BLaER1 (cell line): ENCODE measurements around the gene MUC5AC.
"Not testable (repeated sequence)": the region's sequence is repeated elsewhere in the genome, so short reads cannot be mapped to it uniquely, and the experiment has no call there.

ENCODE experiments used
- H3K27ac ChIP-seq: shearing (Covaris generic); formaldehyde crosslinking; 2 replicates; pipeline ENCODE4 v1.8.1; 2022
- H3K27me3 ChIP-seq: shearing (Covaris generic); formaldehyde crosslinking; 2 replicates; pipeline ENCODE4 v1.8.1; 2022
- H3K36me3 ChIP-seq: shearing (Covaris generic); formaldehyde crosslinking; 2 replicates; pipeline ENCODE4 v1.8.1; 2022
- H3K4me1 ChIP-seq: shearing (Covaris generic); formaldehyde crosslinking; 2 replicates; pipeline ENCODE4 v1.8.1; 2022
- H3K4me2 ChIP-seq: shearing (Covaris generic); formaldehyde crosslinking; 2 replicates; pipeline ENCODE4 v1.8.1; 2022
- H3K4me3 ChIP-seq: shearing (Covaris generic); formaldehyde crosslinking; 2 replicates; pipeline ENCODE4 v1.8.1; 2022
- H3K9ac ChIP-seq: shearing (Covaris generic); formaldehyde crosslinking; 2 replicates; pipeline ENCODE4 v1.8.1; 2022
- H3K9me3 ChIP-seq: shearing (Covaris generic); formaldehyde crosslinking; 2 replicates; pipeline ENCODE4 v1.8.1; 2022
- H4K20me1 ChIP-seq: shearing (Covaris generic); formaldehyde crosslinking; 2 replicates; pipeline ENCODE4 v1.8.1; 2022
- Cebpa-rat ChIP-seq: shearing (Covaris generic); IDR thresholded peaks from 2 replicates; pipeline ENCODE4 v1.8.1; 2022

The MUC5AC gene

DNA sequence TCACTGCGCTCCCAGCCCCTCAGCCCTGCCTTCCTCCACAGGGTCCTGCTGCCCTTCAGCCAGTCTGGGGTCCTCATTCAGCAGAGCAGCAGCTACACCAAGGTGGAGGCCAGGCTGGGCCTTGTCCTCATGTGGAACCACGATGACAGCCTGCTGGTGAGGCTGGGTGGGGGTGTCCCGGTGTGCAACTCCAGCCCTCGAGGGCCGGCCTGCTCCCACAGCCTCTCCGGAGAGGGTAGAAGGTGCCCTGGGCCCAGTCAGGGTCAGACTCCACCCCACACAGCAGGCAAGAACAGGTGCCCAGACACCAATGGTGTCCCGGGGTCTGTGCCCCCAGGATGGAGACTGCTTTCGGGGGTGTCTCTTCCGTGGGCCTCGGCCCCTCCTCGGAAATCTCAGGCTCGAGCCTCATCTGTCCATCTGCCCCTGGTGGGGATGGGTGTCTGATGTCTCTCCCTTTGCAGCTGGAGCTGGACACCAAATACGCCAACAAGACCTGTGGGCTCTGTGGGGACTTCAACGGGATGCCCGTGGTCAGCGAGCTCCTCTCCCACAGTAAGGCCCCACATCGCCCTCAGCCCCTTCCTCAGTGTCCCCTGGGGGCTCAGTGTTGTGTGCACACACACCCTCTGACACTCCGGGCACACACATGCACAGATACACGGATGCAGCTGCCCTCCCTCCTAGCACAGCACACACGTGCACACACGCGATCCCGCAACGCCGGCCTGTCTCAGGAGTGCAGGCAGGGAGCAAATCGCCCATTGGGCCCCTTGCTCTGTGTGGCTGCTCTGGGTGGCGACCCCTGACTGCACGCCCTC is 4.9 kb downstream of the MUC5AC start:
- no peaks in the 10 kb centered on the region for H4K20me1 ChIP-seq
- no peak overlapping the region for H3K4me3 ChIP-seq
- no peak overlapping the region for H3K9ac ChIP-seq
- H3K27me3 ChIP-seq: no peaks in the 10 kb centered on the region
- no peak overlapping the region for H3K27ac ChIP-seq
- no peaks in the 10 kb centered on the region for H3K9me3 ChIP-seq
- H3K4me2 ChIP-seq: no peak overlapping the region
- TF ChIP-seq Cebpa-rat: no peak
- no peaks in the 10 kb centered on the region for H3K36me3 ChIP-seq
- H3K4me1 ChIP-seq: 0 out of 2 replicates have a peak, but pooled peaks cover 7% of the 10 kb centered on the region

DNA sequence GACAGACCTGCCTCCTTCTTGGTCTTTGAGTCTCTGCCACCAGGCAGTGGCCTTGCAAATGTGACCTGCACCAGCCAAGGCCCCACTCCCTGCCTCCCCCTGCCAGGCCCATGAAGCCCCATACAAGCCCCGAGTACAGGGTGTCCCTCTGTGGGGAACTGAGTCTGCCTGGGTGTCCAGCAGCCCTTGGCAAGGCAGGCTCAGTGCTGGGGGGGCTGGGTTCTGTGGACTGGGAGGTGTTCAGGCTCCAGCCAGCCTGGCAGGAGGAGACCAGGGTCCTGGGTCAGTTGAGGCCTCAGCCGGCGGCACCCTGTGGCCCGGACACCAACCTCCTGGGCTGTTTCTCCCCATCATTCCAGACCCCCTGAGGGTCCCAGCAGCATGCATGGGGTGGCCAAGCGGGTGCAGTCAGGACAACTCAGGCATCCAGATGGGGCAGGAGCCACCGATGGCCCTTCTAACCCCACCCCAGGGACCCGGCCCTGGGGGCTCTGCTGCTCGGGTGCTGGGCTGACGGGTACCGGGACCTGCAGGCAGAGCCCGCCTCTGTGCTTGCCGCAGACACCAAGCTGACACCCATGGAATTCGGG is 5.7 kb downstream of the MUC5AC start:
- Histone ChIP-seq H3K36me3 (no peaks in the 10 kb centered on the region), H3K27me3 (no peaks in the 10 kb centered on the region), H3K4me1 (0 out of 2 replicates have a peak, but pooled peaks cover 7% of the 10 kb centered on the region), H3K9ac (no peak overlapping the region), H3K4me2 (no peak overlapping the region), H3K4me3 (no peak overlapping the region), H4K20me1 (no peaks in the 10 kb centered on the region), H3K27ac (no peak overlapping the region), H3K9me3 (no peaks in the 10 kb centered on the region)
- no peak for TF ChIP-seq Cebpa-rat

DNA sequence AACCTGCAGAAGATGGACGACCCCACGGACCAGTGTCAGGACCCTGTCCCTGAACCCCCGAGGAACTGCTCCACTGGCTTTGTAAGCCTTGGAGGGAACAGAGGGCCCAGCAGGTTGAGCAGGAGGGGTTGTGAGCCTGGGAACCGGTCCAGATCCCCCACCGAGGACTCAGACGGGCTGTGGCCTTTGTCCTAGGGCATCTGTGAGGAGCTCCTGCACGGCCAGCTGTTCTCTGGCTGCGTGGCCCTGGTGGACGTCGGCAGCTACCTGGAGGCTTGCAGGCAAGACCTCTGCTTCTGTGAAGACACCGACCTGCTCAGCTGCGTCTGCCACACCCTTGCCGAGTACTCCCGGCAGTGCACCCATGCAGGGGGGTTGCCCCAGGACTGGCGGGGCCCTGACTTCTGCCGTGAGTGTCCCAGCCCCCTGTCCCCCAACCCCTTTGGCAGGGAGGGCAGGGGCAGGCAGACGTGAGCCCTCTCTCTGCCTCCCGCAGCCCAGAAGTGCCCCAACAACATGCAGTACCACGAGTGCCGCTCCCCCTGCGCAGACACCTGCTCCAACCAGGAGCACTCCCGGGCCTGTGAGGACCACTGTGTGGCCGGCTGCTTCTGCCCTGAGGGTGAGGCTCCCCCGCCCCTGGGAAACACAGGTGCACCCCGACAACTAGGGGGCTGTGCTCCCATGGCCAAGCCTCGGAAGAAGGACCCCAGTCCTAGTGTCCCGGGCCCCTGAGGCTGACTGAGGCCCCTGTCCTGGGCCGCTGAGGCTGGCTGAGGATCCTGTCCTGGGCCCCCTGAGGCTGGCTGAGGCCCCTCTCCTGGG is 6.4 kb downstream of the MUC5AC start:
- H3K9me3 ChIP-seq: no peaks in the 10 kb centered on the region
- H3K4me1 ChIP-seq: 0 out of 2 replicates have a peak, but pooled peaks cover 7% of the 10 kb centered on the region
- H3K9ac ChIP-seq: no peak overlapping the region
- H3K4me3 ChIP-seq: no peak overlapping the region
- no peak for TF ChIP-seq Cebpa-rat
- H3K36me3 ChIP-seq: no peaks in the 10 kb centered on the region
- no peak overlapping the region for H3K4me2 ChIP-seq
- no peaks in the 10 kb centered on the region for H3K27me3 ChIP-seq
- H4K20me1 ChIP-seq: no peaks in the 10 kb centered on the region
- H3K27ac ChIP-seq: no peak overlapping the region

DNA sequence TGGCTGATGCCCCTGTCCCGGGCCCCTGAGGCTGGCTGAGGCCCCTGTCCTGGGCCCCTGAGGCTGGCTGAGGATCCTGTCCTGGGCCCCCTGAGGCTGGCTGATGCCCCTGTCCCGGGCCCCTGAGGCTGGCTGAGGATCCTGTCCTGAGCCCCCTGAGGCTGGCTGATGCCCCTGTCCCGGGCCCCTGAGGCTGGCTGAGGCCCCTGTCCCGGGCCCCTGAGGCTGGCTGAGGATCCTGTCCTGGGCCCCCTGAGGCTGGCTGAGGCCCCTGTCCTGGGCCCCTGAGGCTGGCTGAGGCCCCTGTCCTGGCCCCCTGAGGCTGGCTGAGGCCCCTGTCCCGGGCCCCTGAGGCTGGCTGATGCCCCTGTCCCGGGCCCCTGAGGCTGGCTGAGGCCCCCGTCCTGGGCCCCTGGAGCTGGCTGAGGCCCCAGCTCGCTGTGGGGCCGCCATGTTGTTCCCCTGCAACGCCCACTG is 7.1 kb downstream of the MUC5AC start:
- H3K36me3 ChIP-seq, H4K20me1 ChIP-seq, H3K4me2 ChIP-seq, H3K27ac ChIP-seq, H3K9ac ChIP-seq, H3K9me3 ChIP-seq, H3K27me3 ChIP-seq, H3K4me3 ChIP-seq, H3K4me1 ChIP-seq: not testable (repeated sequence)

DNA sequence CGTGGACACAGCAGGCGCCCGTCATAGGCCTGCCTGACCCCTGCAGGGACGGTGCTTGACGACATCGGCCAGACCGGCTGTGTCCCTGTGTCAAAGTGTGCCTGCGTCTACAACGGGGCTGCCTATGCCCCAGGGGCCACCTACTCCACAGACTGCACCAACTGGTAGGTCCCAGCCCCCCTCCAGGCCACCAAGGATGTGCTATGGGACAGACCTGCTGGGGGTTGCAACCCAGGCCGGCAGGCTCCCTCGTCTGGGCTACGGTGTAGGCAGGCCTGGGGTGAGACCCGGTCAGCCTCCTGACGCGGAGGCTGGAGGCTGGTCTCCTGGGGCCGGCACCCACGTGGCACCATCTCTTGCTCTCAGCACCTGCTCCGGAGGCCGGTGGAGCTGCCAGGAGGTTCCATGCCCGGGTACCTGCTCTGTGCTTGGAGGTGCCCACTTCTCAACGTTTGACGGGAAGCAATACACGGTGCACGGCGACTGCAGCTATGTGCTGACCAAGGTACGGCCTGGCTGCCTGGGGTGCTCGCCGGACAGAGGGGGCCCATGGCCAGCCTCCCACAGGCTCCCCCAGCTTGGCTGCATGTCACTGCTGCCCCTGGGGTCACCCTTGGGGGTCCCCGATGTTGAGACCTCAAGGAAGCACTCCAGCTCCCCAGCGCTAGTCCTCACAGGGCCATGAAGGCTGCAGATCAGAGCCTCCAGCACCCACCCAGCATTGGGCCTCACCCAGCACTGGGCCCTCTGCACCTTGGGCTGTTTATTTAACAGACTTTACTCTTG is 7.7 kb downstream of the MUC5AC start:
- Histone ChIP-seq H3K27me3 (no peaks in the 10 kb centered on the region), H3K9me3 (no peaks in the 10 kb centered on the region), H3K9ac (no peak overlapping the region), H4K20me1 (no peaks in the 10 kb centered on the region), H3K36me3 (no peaks in the 10 kb centered on the region), H3K4me2 (no peak overlapping the region), H3K4me1 (0 out of 2 replicates have a peak, but pooled peaks cover 6% of the 10 kb centered on the region), H3K27ac (no peak overlapping the region), H3K4me3 (no peak overlapping the region)
- no peak for TF ChIP-seq Cebpa-rat

DNA sequence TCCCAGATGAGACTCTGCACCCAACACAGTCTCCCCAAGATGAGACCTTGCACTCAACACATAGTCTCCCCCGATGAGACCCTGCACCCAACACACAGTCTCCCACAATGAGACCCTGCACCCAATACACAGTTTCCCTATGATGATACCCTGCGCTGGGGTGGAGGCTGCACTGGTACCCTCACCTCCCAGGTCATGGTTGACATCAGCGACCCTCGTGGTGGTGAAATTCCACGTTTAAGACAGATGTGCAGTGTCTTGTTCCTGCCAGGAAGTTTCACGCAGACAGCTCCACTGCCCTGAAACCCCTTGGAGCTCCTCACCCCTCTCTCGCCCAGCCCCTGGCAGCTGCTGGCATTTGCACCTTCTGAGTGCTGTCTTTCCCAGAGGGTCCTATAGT is 9.5 kb downstream of the MUC5AC start:
- Histone ChIP-seq H3K4me3 (no peak overlapping the region), H3K9ac (no peak overlapping the region), H3K36me3 (no peaks in the 10 kb centered on the region), H3K9me3 (peaks cover 14% of the 10 kb centered on the region), H3K4me1 (no peaks in the 10 kb centered on the region), H3K27me3 (no peaks in the 10 kb centered on the region), H3K4me2 (no peak overlapping the region), H3K27ac (no peak overlapping the region), H4K20me1 (no peaks in the 10 kb centered on the region)
- no peak for TF ChIP-seq Cebpa-rat

DNA sequence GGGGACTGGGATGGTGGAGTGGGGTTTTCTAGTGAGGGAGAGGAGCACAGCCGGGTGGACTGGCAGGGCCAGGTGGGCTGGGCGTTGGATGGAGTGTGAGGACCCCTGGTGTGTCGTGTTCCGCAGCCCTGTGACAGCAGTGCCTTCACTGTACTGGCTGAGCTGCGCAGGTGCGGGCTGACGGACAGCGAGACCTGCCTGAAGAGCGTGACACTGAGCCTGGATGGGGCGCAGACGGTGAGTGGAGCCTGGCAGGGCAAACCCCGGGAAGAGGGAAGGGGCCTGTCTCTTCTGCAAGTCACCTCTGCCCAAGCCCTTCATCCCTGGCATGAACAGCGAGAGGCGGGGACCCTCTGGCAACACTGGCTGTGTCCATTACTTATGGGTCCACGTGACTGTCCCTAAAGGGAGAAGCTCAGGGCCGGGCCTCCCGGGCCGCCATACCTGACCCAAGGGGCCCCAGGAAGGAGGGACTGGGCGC is 10.0 kb downstream of the MUC5AC start:
- Histone ChIP-seq H3K27me3 (no peaks in the 10 kb centered on the region), H4K20me1 (no peaks in the 10 kb centered on the region), H3K9me3 (peaks cover 14% of the 10 kb centered on the region), H3K36me3 (no peaks in the 10 kb centered on the region), H3K4me1 (no peaks in the 10 kb centered on the region), H3K27ac (no peak overlapping the region), H3K4me3 (no peak overlapping the region), H3K9ac (no peak overlapping the region), H3K4me2 (no peak overlapping the region)
- no peak for TF ChIP-seq Cebpa-rat

DNA sequence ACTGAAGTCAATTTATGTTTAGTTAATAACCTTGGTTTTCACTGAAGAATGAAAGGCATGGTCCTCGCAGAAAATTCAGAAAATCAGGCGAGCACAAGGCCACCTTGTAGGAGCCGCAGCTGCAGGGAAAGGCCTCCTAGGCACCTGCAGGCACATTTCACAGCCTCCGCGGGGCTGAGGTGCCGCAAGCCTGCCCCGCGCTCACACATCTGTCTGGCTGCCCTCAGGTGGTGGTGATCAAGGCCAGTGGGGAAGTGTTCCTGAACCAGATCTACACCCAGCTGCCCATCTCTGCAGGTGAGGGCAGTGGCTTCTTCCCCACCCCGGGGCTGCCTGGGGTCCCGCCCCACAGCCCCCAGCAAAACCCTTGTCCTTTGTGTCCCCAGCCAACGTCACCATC is 10.5 kb downstream of the MUC5AC start:
- no peak overlapping the region for H3K4me3 ChIP-seq
- H3K36me3 ChIP-seq: no peaks in the 10 kb centered on the region
- no peak overlapping the region for H3K9ac ChIP-seq
- H3K4me2 ChIP-seq: no peak overlapping the region
- peaks cover 16% of the 10 kb centered on the region for H3K9me3 ChIP-seq
- H3K4me1 ChIP-seq: no peaks in the 10 kb centered on the region
- H4K20me1 ChIP-seq: no peaks in the 10 kb centered on the region
- H3K27me3 ChIP-seq: no peaks in the 10 kb centered on the region
- TF ChIP-seq Cebpa-rat: no peak
- no peak overlapping the region for H3K27ac ChIP-seq

DNA sequence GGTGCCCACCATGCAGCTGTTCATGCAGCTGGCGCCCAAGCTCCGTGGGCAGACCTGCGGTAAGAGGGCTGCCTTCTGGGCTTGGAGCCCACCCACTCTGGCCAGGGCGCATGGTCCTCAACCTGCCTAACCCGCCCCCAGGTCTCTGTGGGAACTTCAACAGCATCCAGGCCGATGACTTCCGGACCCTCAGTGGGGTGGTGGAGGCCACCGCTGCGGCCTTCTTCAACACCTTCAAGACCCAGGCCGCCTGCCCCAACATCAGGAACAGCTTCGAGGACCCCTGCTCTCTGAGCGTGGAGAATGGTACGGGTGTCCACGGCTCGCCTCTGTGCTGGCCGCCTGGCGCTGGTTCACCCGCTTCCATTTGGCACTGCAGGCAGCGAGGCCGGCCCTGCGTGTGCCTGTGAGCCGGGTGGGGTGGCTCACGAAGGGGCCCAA is 11.0 kb downstream of the MUC5AC start:
- no peak overlapping the region for H3K4me2 ChIP-seq
- H3K36me3 ChIP-seq: no peaks in the 10 kb centered on the region
- H3K4me3 ChIP-seq: no peak overlapping the region
- no peak overlapping the region for H3K27ac ChIP-seq
- no peak overlapping the region for H3K9ac ChIP-seq
- H3K27me3 ChIP-seq: no peaks in the 10 kb centered on the region
- H4K20me1 ChIP-seq: no peaks in the 10 kb centered on the region
- no peak for TF ChIP-seq Cebpa-rat
- H3K9me3 ChIP-seq: peaks cover 21% of the 10 kb centered on the region
- no peaks in the 10 kb centered on the region for H3K4me1 ChIP-seq
